Mucosa of stomach (tissue), 1 donor: Measurements from ENCODE around the gene ACACA.

Experiments used
- H3K27me3 ChIP-seq: one replicate; pipeline ENCODE4 v1.7.0; 2013; ENCODE audit warnings: mild to moderate bottlenecking, low read length; ENCODE audit not compliant: control insufficient read depth, insufficient read depth
- H3K36me3 ChIP-seq: one replicate; pipeline ENCODE4 v1.7.0; 2013; ENCODE audit warnings: low read length; ENCODE audit not compliant: control insufficient read depth, insufficient read depth
- H3K4me1 ChIP-seq: one replicate; pipeline ENCODE4 v1.7.0; 2013; ENCODE audit warnings: mild to moderate bottlenecking, low read length; ENCODE audit not compliant: control insufficient read depth, insufficient read depth
- H3K4me3 ChIP-seq: one replicate; pipeline ENCODE4 v1.7.0; 2013; ENCODE audit warnings: low read length
- H3K9ac ChIP-seq: one replicate; pipeline ENCODE4 v1.7.0; 2013; ENCODE audit warnings: mild to moderate bottlenecking, low read length, moderate library complexity
- H3K9me3 ChIP-seq: one replicate; pipeline ENCODE4 v1.7.0; 2013; ENCODE audit warnings: mild to moderate bottlenecking, low read length, moderate library complexity; ENCODE audit not compliant: control insufficient read depth
- donor health status: Pancreatic carcinoma.

ACACA gene

DNA sequence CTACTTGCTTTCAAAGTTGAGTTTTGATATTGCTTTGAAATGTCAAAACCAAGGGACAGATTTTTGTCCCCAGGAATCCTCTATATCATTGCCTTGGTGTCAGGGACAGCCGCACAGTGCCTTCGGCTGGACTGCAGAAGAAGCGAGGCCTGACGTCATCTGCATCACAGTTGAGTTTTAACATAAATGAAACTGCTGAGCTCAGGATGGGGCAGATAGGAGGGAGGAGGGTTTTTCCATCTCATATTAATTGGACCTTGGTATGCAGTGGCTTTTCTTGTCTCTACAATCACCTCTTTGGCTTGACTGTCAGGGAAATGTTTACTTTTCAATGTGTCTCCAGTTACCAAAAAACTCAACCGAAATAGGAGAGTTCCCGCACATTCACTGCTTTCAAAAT is 346.5 kb downstream of the ACACA start:
- Histone ChIP-seq H3K4me1 (no peaks in the 10 kb centered on the region), H3K9ac (no peak overlapping the region), H3K9me3 (no peaks in the 10 kb centered on the region), H3K4me3 (no peak overlapping the region), H3K27me3 (no peaks in the 10 kb centered on the region), H3K36me3 (no peaks in the 10 kb centered on the region)

DNA sequence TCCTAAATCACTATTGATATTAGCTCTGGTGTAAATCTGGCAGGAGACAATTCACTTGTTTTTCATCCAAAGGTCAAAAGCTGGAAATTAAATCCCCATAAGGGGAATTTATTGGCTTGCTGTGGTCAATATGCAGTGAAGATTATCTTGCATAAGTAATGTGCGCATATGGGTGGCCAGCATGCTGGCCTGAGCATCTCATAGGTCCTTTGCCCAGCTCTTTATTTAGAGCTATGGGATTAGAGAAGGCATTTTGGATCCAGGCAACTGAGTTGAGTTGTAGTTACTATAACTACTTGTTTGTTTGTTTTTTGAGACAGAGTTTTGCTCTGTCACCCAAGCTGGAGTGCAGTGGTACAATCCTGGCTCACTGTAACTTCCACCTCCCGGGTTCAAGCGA is 347.1 kb downstream of the ACACA start:
- Histone ChIP-seq H3K4me3 (no peak overlapping the region), H3K9me3 (no peaks in the 10 kb centered on the region), H3K4me1 (no peaks in the 10 kb centered on the region), H3K36me3 (no peaks in the 10 kb centered on the region), H3K27me3 (no peaks in the 10 kb centered on the region), H3K9ac (no peak overlapping the region)

DNA sequence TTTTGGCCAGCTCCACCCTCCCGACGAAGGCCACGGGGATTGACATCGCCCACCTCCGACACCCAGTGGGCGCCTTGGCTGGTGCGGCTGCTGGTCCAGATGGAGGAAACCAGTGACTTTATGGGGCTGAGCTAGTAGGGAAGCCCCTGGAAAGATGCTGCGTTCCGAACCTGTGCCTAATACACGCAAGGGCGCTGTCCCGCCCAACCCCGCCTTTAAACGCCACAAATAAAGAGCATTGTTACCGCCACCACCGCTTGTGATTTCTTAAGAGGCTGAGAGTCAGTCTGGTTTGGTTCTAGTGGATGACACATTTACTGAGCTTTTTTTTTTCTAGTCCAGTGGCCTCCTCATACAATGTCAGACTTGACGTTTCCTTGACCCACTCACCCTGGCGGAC is 350.0 kb downstream of the ACACA start:
- Histone ChIP-seq H3K27me3 (no peaks in the 10 kb centered on the region), H3K9me3 (no peaks in the 10 kb centered on the region), H3K36me3 (no peaks in the 10 kb centered on the region), H3K4me3 (no peak overlapping the region), H3K9ac (no peak overlapping the region), H3K4me1 (no peaks in the 10 kb centered on the region)

DNA sequence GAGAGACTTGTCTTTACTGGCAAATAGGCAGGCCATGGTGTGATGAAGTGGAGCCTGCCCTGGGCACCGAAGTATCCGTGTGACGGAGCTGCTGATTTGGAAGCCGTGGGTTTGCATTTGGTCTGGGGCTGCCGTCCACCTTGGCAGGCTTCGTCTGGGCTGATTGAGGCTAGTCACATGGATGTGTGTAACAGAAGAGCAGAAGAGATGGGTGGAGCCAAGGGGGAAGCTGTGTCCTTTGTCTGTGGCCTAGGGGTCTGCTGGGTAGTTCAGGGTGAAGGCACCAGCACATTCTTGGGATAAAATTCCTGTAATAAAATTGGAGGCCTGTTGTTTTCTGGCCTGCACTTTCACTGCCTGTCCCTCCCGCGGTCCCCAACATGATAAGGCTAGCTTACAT is 351.7 kb downstream of the ACACA start:
- Histone ChIP-seq H3K9me3 (no peaks in the 10 kb centered on the region), H3K36me3 (no peaks in the 10 kb centered on the region), H3K4me3 (no peak overlapping the region), H3K4me1 (no peaks in the 10 kb centered on the region), H3K9ac (no peak overlapping the region), H3K27me3 (no peaks in the 10 kb centered on the region)

DNA sequence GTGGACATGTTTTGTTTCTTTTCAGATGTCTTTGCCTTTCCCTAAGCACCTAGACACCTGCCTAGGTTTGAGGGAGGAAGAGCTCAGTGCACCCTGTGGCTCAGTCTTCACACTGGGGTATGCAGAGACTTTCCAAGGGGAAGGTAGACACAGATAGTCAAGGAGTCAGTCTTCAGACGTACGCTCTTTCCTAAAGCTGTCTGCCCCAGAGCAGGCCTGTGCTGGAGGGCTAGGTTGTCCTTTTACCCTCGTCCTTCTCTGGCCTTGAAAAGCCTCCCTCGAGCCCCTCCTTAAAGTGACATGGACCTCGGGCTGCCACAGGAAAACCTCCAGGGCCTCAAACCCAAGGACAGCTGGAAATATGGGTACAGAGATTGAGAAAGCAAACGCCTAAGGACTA is 354.2 kb downstream of the ACACA start:
- Histone ChIP-seq H3K36me3 (no peaks in the 10 kb centered on the region), H3K4me3 (no peak overlapping the region), H3K4me1 (no peaks in the 10 kb centered on the region), H3K9ac (no peak overlapping the region), H3K9me3 (no peaks in the 10 kb centered on the region), H3K27me3 (no peaks in the 10 kb centered on the region)

DNA sequence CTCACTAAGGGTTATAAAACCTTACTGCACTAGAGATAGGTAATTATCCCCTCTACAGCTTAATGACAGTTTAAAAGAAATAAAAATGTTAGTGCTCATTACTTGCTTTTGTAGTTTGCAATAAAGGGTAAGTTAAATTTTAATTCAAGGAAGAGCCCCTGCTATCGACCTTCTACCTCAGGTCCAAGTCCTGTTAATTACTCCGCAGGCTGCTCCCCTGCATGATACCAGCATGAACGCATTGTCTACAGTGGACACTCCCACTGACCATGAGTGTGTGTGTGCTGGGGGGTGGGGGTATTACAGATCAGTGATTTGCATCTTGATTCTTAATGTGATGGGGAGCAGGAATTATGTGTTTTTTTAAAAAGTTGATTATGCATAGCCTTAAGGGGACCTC is 354.8 kb downstream of the ACACA start:
- Histone ChIP-seq H3K9ac (no peak overlapping the region), H3K36me3 (no peaks in the 10 kb centered on the region), H3K4me3 (no peak overlapping the region), H3K4me1 (no peaks in the 10 kb centered on the region), H3K9me3 (no peaks in the 10 kb centered on the region), H3K27me3 (no peaks in the 10 kb centered on the region)

DNA sequence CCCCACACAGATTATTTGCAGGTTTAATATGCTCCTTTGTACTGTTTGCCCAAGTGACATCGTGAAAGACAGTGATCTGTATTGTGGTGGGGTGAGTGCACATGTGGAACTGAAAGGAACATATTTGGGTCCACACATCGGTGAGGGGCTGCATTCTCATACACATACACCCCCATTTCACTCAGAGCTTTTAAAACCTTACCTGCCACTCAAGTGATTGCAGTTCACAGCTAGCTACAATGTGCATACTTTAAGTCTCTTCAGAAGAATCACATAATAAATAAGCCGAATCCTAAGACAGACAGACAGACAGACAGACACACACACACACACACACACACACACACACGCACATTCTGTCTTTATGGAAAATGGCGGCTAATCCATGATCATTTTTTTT is 355.3 kb downstream of the ACACA start:
- H3K9ac ChIP-seq, result no peak overlapping the region
- no peaks in the 10 kb centered on the region for H3K4me1 ChIP-seq
- H3K27me3 ChIP-seq, result no peaks in the 10 kb centered on the region
- no peaks in the 10 kb centered on the region for H3K9me3 ChIP-seq
- H3K4me3 ChIP-seq, result no peak overlapping the region
- no peaks in the 10 kb centered on the region for H3K36me3 ChIP-seq

DNA sequence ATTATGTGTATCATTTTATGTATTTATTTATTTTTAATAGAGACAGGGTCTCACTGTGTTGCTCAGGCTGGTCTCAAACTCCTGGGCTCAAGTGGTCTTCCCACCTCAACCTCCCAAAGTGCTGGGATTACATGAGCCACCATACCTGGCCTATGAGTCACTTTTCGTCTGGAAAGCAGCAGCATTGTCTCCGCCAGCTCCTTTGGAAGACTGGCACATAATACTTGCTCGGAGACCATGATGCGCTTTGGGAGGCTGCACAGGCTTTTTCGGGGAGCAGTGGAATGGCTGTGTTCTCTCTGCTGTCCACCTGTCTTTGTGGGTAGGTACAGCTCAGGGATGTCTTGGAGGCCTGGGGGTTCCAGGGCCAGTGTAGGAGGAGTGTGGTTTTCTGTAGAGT is 355.7 kb downstream of the ACACA start:
- Histone ChIP-seq H3K4me1 (no peaks in the 10 kb centered on the region), H3K27me3 (no peaks in the 10 kb centered on the region), H3K9me3 (no peaks in the 10 kb centered on the region), H3K9ac (no peak overlapping the region), H3K36me3 (no peaks in the 10 kb centered on the region), H3K4me3 (no peak overlapping the region)

DNA sequence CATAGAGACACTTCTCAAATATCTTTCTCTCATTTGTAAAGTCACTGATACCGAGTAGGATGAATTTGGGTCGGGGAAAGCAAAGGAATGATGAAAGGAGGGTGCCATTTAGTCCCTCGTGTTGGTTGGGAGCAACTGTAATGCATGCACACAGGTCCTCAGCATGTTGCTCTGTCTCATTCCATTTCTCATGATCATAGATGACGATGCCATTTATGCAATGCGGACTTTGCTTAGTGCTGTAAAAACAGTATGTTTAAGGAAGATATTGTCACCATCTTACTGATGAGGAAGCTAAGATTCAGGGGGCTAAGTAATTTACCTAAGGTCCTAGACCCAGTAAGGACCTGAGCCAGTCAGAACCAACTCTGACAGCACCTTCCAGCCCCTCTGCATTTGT is 357.8 kb downstream of the ACACA start:
- Histone ChIP-seq H3K9ac (no peak overlapping the region), H3K4me3 (no peak overlapping the region), H3K9me3 (no peaks in the 10 kb centered on the region), H3K4me1 (no peaks in the 10 kb centered on the region), H3K27me3 (no peaks in the 10 kb centered on the region), H3K36me3 (no peaks in the 10 kb centered on the region)

DNA sequence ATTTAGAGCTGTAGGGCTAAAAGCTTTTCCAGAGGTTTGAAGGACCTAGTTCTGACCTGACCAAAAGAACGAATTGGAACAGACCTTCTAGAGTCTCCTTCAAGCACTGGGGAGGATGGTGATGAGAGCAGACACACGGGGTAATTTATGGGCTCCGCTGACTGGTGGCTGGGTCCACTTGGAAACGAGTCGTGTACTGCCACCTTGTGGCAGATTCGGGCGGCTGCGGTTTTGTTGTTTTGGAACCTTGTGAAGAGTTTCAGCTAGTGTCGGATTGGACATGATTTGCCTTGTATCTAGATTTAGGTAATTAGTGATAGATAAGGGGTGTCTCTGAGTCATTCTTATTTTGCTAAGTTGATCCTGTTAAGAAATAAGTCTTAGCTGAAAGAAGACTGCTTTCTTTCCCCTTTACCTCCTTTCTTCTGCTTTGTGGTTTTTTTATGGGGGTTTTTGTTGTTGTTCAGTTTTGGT is 359.0 kb downstream of the ACACA start:
- no peaks in the 10 kb centered on the region for H3K4me1 ChIP-seq
- no peaks in the 10 kb centered on the region for H3K9me3 ChIP-seq
- H3K4me3 ChIP-seq, result no peak overlapping the region
- H3K9ac ChIP-seq, result no peak overlapping the region
- no peaks in the 10 kb centered on the region for H3K27me3 ChIP-seq
- no peaks in the 10 kb centered on the region for H3K36me3 ChIP-seq

DNA sequence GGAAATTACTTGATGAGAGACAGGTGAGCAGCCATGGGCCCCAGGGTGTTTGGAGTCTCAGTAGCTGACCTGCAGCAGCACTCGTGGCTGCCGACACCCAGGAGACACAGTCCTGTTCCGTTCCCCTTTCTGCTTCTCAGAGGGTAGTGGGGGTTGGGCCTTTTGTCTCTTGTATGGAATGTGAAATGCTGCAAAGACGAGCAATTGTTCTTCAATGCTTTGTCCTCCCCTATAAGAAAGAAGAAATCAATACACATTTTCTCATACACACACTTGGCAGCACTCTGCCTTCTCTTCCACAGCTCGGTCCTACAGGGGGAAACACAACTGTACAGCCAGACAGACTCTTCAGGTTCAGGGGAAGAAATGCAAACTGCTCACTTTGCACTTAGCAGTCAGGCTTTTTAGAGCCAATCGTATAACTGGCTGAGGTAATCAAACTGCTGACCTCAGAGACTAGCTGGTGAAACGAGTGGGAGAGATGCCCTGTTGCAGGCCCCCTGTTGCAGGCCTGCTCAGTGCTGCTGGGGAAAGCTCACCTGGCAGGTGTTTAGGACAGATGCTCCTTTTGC is 361.2 kb downstream of the ACACA start:
- H3K4me3 ChIP-seq, result no peak overlapping the region
- H3K9me3 ChIP-seq, result no peaks in the 10 kb centered on the region
- H3K27me3 ChIP-seq, result no peaks in the 10 kb centered on the region
- H3K4me1 ChIP-seq, result no peaks in the 10 kb centered on the region
- H3K36me3 ChIP-seq, result no peaks in the 10 kb centered on the region
- H3K9ac ChIP-seq, result no peak overlapping the region

DNA sequence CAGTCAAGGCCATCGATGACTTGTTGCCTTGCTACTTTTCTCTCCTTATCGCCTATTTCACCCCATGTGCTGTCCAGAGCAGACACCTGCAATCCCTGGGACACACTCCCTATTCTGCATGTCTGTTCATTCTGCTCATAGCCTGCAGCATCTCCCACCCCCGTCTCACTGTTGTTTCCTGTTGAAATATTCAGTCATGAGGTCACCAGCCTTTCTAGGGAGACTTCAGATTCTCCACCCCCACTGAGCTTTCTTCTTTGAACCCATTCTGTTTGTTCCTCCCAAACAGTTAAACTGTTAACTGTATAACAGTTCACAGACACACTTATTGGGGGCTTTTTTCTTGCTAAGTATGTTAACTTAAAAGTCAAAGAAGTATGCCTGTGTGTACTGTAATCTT is 363.4 kb downstream of the ACACA start:
- Histone ChIP-seq H3K27me3 (no peaks in the 10 kb centered on the region), H3K9ac (no peak overlapping the region), H3K4me1 (no peaks in the 10 kb centered on the region), H3K9me3 (no peaks in the 10 kb centered on the region), H3K4me3 (no peak overlapping the region), H3K36me3 (no peaks in the 10 kb centered on the region)

DNA sequence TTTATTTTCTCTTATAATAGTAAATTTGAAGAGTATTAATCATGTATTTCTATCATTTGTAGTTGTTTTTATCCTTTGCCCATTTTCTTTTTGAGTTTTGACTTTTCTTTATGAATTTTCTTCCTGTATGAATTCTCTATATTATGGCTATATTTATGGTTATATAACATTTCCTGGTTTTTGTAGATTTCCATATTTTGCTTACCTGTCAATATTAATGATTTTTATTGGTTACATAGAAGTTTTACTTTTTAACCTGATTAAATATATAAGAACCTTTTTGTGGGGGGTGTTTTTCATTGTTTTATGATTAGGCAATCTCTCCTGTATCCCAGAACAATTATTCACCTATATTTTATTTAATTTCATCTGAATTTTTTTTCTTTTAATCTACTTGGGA is 364.7 kb downstream of the ACACA start:
- no peaks in the 10 kb centered on the region for H3K27me3 ChIP-seq
- H3K9ac ChIP-seq, result no peak overlapping the region
- H3K9me3 ChIP-seq, result no peaks in the 10 kb centered on the region
- H3K4me3 ChIP-seq, result no peak overlapping the region
- no peaks in the 10 kb centered on the region for H3K4me1 ChIP-seq
- H3K36me3 ChIP-seq, result no peaks in the 10 kb centered on the region
